ENCODE results near the gene ITGB5.

ITGB5 gene

GRCh38 chr3:124780761-124781475 is 106.2 kb downstream of the ITGB5 start:
- CTCF ChIA-PET, result interaction anchor here (0.8 to 4.3 kb wide), 10 partner anchors 9 to 146 kb away, joined by 3 to 36 read pairs (median 4); no protein-coding TSS in a partner anchor
- 0 out of 2 replicates have a peak overlapping the region, but pooled peaks have one; percentile 3 for H3K4me3 ChIP-seq (ENCODE audit: low read depth, low read length)
- POLR2A ChIA-PET, result interaction anchor here (0.9 to 2.4 kb wide), 3 partner anchors 10 to 106 kb away, joined by 4 to 9 read pairs (median 6); partner anchors contain the start of gene ITGB5
- TF ChIP-seq, protein P1, sequence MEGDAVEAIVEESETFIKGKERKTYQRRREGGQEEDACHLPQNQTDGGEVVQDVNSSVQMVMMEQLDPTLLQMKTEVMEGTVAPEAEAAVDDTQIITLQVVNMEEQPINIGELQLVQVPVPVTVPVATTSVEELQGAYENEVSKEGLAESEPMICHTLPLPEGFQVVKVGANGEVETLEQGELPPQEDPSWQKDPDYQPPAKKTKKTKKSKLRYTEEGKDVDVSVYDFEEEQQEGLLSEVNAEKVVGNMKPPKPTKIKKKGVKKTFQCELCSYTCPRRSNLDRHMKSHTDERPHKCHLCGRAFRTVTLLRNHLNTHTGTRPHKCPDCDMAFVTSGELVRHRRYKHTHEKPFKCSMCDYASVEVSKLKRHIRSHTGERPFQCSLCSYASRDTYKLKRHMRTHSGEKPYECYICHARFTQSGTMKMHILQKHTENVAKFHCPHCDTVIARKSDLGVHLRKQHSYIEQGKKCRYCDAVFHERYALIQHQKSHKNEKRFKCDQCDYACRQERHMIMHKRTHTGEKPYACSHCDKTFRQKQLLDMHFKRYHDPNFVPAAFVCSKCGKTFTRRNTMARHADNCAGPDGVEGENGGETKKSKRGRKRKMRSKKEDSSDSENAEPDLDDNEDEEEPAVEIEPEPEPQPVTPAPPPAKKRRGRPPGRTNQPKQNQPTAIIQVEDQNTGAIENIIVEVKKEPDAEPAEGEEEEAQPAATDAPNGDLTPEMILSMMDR (IDR thresholded peaks at IDR 0.05; ENCODE audit: insufficient read depth, low read length, missing control alignments), result no peak
- DNase-seq (ENCODE audit: low read depth, low spot score), result no peak

- TF ChIP-seq, protein P1 (IDR thresholded peaks at IDR 0.05; ENCODE audit: insufficient read depth, low read length, missing control alignments), result no peak
- no peak for DNase-seq (ENCODE audit: low read depth, low spot score)
- ChIA-PET POLR2A (interaction anchor here (0.8 to 2.4 kb wide), 5 partner anchors 9 to 107 kb away, joined by 3 to 9 read pairs (median 6); partner anchors contain the start of gene ITGB5), CTCF (interaction anchor here (0.9 to 4.3 kb wide), 10 partner anchors 8 to 146 kb away, joined by 3 to 36 read pairs (median 5); no protein-coding TSS in a partner anchor)
- peak overlapping the region; percentile 3; the same call in 1 of the 2 replicates for H3K4me3 ChIP-seq (ENCODE audit: low read depth, low read length)
These were observed 106.8 kb downstream of the ITGB5 start for GRCh38 chr3:124780356-124780755.

DNA sequence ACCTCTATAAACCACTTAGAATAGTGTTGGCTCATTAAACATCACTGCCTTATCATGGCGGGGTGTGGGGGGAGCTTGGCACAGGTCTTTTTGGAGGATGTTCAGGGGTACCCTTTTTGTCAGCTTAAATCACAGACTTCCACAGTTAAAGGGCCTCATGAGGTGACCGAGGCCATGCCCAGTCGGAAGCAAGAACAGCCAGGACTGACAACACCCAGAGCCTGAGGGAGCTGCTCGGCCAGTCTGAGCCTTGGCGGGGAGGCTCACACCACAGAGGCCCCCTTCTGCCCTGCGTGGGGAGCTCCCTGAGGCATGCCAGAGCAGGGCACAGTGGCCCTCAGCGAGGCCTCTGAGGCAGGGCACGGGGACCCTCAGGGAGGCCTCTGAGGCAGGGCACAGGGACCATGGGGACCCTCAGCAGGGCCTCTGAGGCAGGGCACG is 107.4 kb downstream of the ITGB5 start:
- DNase-seq (ENCODE audit: low read depth, low spot score), result no peak
- CTCF ChIA-PET, result interaction anchor here (0.8 to 4.3 kb wide), 10 partner anchors 9 to 147 kb away, joined by 3 to 36 read pairs (median 4); no protein-coding TSS in a partner anchor
- POLR2A ChIA-PET, result interaction anchor here (0.8 to 2.4 kb wide), 5 partner anchors 8 to 107 kb away, joined by 3 to 9 read pairs (median 6); partner anchors contain the start of gene ITGB5
- TF ChIP-seq, protein P1 (IDR thresholded peaks at IDR 0.05; ENCODE audit: insufficient read depth, low read length, missing control alignments), result no peak
- no peak overlapping the region for H3K4me3 ChIP-seq (ENCODE audit: low read depth, low read length)

DNA sequence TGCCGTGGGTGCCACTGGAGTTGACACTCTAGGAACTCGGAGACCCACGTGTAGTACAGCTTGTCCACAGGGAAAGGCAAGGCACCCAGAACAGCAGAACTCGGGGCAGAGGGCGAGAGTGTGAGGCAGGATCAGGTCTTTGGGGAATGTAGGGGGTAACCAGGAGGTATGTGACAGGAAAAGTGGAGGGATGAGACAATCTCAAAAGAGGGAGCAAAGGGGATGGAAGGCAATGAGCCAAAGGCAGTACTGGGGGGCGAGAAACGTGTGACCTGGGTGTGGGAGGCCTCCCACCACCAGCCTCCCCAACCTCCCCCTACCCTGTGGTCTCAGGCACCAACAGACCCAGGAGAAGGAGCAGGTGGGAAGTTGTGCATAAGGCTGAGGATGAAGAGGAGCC is 108.0 kb downstream of the ITGB5 start:
- DNase-seq (ENCODE audit: low read depth, low spot score), result no peak
- CTCF ChIA-PET, result interaction anchor here (0.8 to 4.3 kb wide), 5 partner anchors 9 to 127 kb away, joined by 4 to 36 read pairs (median 7); no protein-coding TSS in a partner anchor
- TF ChIP-seq, protein P1 (IDR thresholded peaks at IDR 0.05; ENCODE audit: insufficient read depth, low read length, missing control alignments), result no peak
- no peak overlapping the region for H3K4me3 ChIP-seq (ENCODE audit: low read depth, low read length)
- POLR2A ChIA-PET, result interaction anchor here (1.4 to 2.4 kb wide), 2 partner anchors 8 to 108 kb away, joined by 6 to 9 read pairs; partner anchors contain the start of gene ITGB5

DNA sequence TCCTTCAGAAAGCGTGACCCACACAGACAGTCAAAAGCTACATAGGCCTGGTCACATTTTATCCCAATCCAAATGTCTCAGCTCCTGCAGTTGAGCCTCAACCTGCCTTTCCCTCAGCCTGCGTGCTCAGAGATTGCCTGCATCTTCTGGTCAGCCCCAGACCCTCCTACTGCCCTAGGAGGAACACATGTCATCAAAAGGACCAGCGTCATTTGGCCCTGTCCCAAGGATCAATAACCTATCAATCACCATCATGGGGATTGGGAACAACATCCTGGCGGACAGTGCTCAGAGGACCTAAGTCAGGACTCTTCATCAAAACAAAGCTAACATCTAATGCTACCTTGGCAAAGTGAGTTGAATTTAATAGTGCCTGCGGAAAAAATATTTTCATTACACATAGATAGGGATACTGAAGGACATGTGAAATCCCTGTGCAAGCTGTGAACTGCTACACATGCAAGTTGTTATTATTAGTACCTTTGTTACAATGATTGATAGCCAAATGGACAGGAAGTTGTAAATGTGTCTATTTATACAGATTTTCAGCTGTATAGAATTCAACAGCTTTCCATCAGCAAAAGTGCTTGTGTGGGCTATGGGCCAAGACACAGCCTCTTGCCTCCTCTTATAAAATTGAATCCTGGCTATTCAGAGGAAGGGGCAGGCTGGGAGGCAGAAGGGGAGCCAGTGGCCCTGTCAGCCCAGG is 109.2 kb downstream of the ITGB5 start:
- ChIA-PET CTCF (interaction anchor here (1.1 to 4.3 kb wide), 6 partner anchors 8 to 128 kb away, joined by 3 to 36 read pairs (median 6); no protein-coding TSS in a partner anchor), POLR2A (no interaction called here)
- TF ChIP-seq, protein P1 (IDR thresholded peaks at IDR 0.05; ENCODE audit: insufficient read depth, low read length, missing control alignments), result no peak
- no peak overlapping the region for H3K4me3 ChIP-seq (ENCODE audit: low read depth, low read length)
- DNase-seq (ENCODE audit: low read depth, low spot score), result no peak

Data from AG04449 (cell line).